H9 (cell line): ENCODE measurements around the gene CCPG1. TPM values are rescaled to one million over a fixed set of nuclear protein-coding genes. Genes with fewer than 3 reads are reported as not detected.

ENCODE experiments used
- DNase-seq: peaks from one replicate; pipeline ENCODE4 v3.0.0-alpha.2; 2017
- H2AFZ ChIP-seq: one replicate; pipeline ENCODE4 v1.6.1; 2013; ENCODE audit warnings: mild to moderate bottlenecking, low read length, control low read depth, moderate library complexity
- H2AK5ac ChIP-seq: 2 replicates; pipeline ENCODE4 v1.6.1; 2013; ENCODE audit warnings: low read length, control low read depth, mixed read lengths; ENCODE audit not compliant: insufficient read length
- H2BK120ac ChIP-seq: one replicate; pipeline ENCODE4 v1.6.1; 2013; ENCODE audit warnings: low read depth, mild to moderate bottlenecking, low read length, control low read depth, inconsistent platforms; ENCODE audit not compliant: poor library complexity, severe bottlenecking
- H2BK12ac ChIP-seq: 2 replicates; pipeline ENCODE4 v1.6.1; 2013; ENCODE audit warnings: low read length, control low read depth, mixed read lengths, low read depth; ENCODE audit not compliant: insufficient read length
- H2BK15ac ChIP-seq: 2 replicates; pipeline ENCODE4 v1.6.1; 2013; ENCODE audit warnings: low read depth, low read length, control low read depth
- H2BK20ac ChIP-seq: one replicate; pipeline ENCODE4 v1.6.1; 2013; ENCODE audit warnings: low read depth, mild to moderate bottlenecking, low read length, control low read depth, inconsistent platforms; ENCODE audit not compliant: poor library complexity, severe bottlenecking
- H2BK5ac ChIP-seq: 2 replicates; pipeline ENCODE4 v1.6.1; 2013; ENCODE audit warnings: low read length, control low read depth, mixed read lengths; ENCODE audit not compliant: insufficient read length
- H3K14ac ChIP-seq: 2 replicates; pipeline ENCODE4 v1.6.1; 2013; ENCODE audit warnings: low read length, control low read depth; ENCODE audit not compliant: insufficient read depth
- H3K18ac ChIP-seq: 2 replicates; pipeline ENCODE4 v1.6.1; 2013; ENCODE audit warnings: low read depth, mild to moderate bottlenecking, mixed read lengths, low read length, control low read depth; ENCODE audit not compliant: insufficient read length
- H3K23ac ChIP-seq: 2 replicates; pipeline ENCODE4 v1.6.1; 2013; ENCODE audit warnings: low read length, control low read depth, mixed read lengths, low read depth; ENCODE audit not compliant: insufficient read length
- H3K23me2 ChIP-seq: 2 replicates; pipeline ENCODE4 v1.6.1; 2013; ENCODE audit warnings: low read depth, mild to moderate bottlenecking, mixed read lengths, low read length, control low read depth; ENCODE audit not compliant: insufficient read length, poor library complexity, severe bottlenecking
- H3K27ac ChIP-seq: 2 replicates; pipeline ENCODE4 v1.5.1; 2013; ENCODE audit warnings: low read length, control low read depth, mixed read lengths, low read depth; ENCODE audit not compliant: insufficient read length
- H3K27me3 ChIP-seq: 2 replicates; pipeline ENCODE4 v1.6.1; 2013; ENCODE audit warnings: low read length, control low read depth, inconsistent platforms; ENCODE audit not compliant: insufficient read depth
- H3K4ac ChIP-seq: 2 replicates; pipeline ENCODE4 v1.6.1; 2013; ENCODE audit warnings: low read depth, mild to moderate bottlenecking, control low read depth, inconsistent platforms, low read length, moderate library complexity
- H3K4me1 ChIP-seq: 2 replicates; pipeline ENCODE4 v1.6.1; 2013; ENCODE audit warnings: low read length, control low read depth, inconsistent platforms; ENCODE audit not compliant: insufficient read depth
- H3K4me2 ChIP-seq: 2 replicates; pipeline ENCODE4 v1.6.1; 2013; ENCODE audit warnings: low read length, control low read depth, mixed read lengths; ENCODE audit not compliant: insufficient read length, insufficient read depth
- H3K56ac ChIP-seq: 2 replicates; pipeline ENCODE4 v1.6.1; 2013; ENCODE audit warnings: low read depth, mild to moderate bottlenecking, mixed read lengths, low read length, control low read depth; ENCODE audit not compliant: insufficient read length
- H3K79me1 ChIP-seq: 2 replicates; pipeline ENCODE4 v1.6.1; 2013; ENCODE audit warnings: low read depth, mild to moderate bottlenecking, moderate library complexity, low read length, control low read depth, inconsistent platforms; ENCODE audit not compliant: insufficient read depth, poor library complexity, severe bottlenecking
- H3K79me2 ChIP-seq: 2 replicates; pipeline ENCODE4 v1.6.1; 2013; ENCODE audit warnings: low read length, control low read depth, inconsistent platforms; ENCODE audit not compliant: insufficient read depth
- H3K9ac ChIP-seq: 2 replicates; pipeline ENCODE4 v1.6.1; 2013; ENCODE audit warnings: low read length, control low read depth, mixed read lengths; ENCODE audit not compliant: insufficient read length; ENCODE audit errors: extremely low read depth
- H3K9me3 ChIP-seq: one replicate; pipeline ENCODE4 v1.6.1; 2013; ENCODE audit warnings: low read depth, low read length, inconsistent platforms; ENCODE audit not compliant: control insufficient read depth
- H3T11ph ChIP-seq: one replicate; pipeline ENCODE4 v1.6.1; 2013; ENCODE audit warnings: mild to moderate bottlenecking, low read length, control low read depth, inconsistent platforms
- H4K20me1 ChIP-seq: one replicate; pipeline ENCODE4 v1.6.1; 2013; ENCODE audit not compliant: control insufficient read depth, insufficient read length, insufficient read depth
- H4K5ac ChIP-seq: 2 replicates; pipeline ENCODE4 v1.6.1; 2013; ENCODE audit warnings: low read depth, mild to moderate bottlenecking, mixed read lengths, low read length, control low read depth; ENCODE audit not compliant: insufficient read length
- H4K8ac ChIP-seq: replicated peaks from 2 replicates; pipeline ENCODE4 v1.6.1; 2013; ENCODE audit warnings: low read length, control low read depth, mixed read lengths, low read depth; ENCODE audit not compliant: insufficient read length
- H4K91ac ChIP-seq: 2 replicates; pipeline ENCODE4 v1.6.1; 2013; ENCODE audit warnings: low read depth, mild to moderate bottlenecking, moderate library complexity, mixed read lengths, low read length, control low read depth; ENCODE audit not compliant: insufficient read length
- H3K27ac Mint-ChIP-seq, 3 experiments: 2 replicates in 2 of 3; 3 replicates in 1 of 3; pipeline ENCODE4 v1.8.0; 2020 to 2021; ENCODE audit warnings: mixed read lengths in 3 of 3, mild to moderate bottlenecking in 1 of 3, moderate library complexity in 1 of 3
- H3K27me3 Mint-ChIP-seq: 2 replicates; pipeline ENCODE4 v1.8.0; 2021; ENCODE audit warnings: low read depth, mild to moderate bottlenecking, moderate library complexity, mixed read lengths
- H3K36me3 Mint-ChIP-seq, 3 experiments: 2 replicates in 2 of 3; 3 replicates in 1 of 3; pipeline ENCODE4 v1.8.0; 2020 to 2021; ENCODE audit warnings: low read depth in 3 of 3, mixed read lengths in 3 of 3; ENCODE audit not compliant: insufficient read depth in 1 of 3
- H3K4me1 Mint-ChIP-seq, 2 experiments: 2 replicates each; pipeline ENCODE4 v1.8.0; 2020; ENCODE audit warnings: mixed read lengths in 2 of 2
- H3K4me3 Mint-ChIP-seq, 2 experiments: 2 replicates in 1 of 2; 3 replicates in 1 of 2; pipeline ENCODE4 v1.8.0; 2020 to 2021; ENCODE audit warnings: mild to moderate bottlenecking in 2 of 2, mixed read lengths in 2 of 2, moderate library complexity in 1 of 2
- H3K9me3 Mint-ChIP-seq, 2 experiments: 2 replicates in 1 of 2; 3 replicates in 1 of 2; pipeline ENCODE4 v1.8.0; 2020; ENCODE audit warnings: mild to moderate bottlenecking in 2 of 2, mixed read lengths in 2 of 2, moderate library complexity in 1 of 2
- CTCF ChIP-seq: fragments of 200-600 bp; sonication (generic); conservative IDR thresholded peaks from 3 replicates; pipeline ENCODE4 v1.8.0; 2021; ENCODE audit warnings: antibody characterized with exemption, mild to moderate bottlenecking
- WGBS: extraction: QIAGEN DNeasy Blood & Tissue Kit; methylation state at CpG from one replicate; pipeline ENCODE4 v1.1.7; 2013; ENCODE audit warnings: missing lambda C conversion rate, low lambda C conversion rate, mixed read lengths; ENCODE audit not compliant: insufficient read length; ENCODE audit errors: extremely low coverage; 5-methylcytosine and 5-hydroxymethylcytosine counted together
- total RNA-seq: library from RNA; stranded (reverse); gene quantifications from 2 replicates; pipeline ENCODE4 v1.2.1, GENCODE V29; 2021

The CCPG1 gene
- total RNA-seq, 1 experiment from 2014 or later, result 9.0 TPM

GRCh38 chr15:55372701-55373440 lies 35.3 kb downstream of the CCPG1 start:
- Mint-ChIP-seq H3K4me3 (no peak overlapping the region), H3K4me1 (no peaks in the 10 kb centered on the region), H3K27me3 (no peaks in the 10 kb centered on the region), H3K9me3 (no peaks in the 10 kb centered on the region), H3K27ac (peak overlapping the region in 1 of 3 experiments; percentile 16; a peak in 2 of 7 replicates), H3K36me3 (no peaks in the 10 kb centered on the region; a peak in 1 of 7 replicates)
- no peak for DNase-seq
- Histone ChIP-seq H3K18ac (no peak overlapping the region), H3K23me2 (no peaks in the 10 kb centered on the region), H2BK20ac (no peak overlapping the region), H3K9ac (no peak overlapping the region), H3T11ph (no peak overlapping the region), H3K27ac (no peak overlapping the region), H3K4me2 (no peak overlapping the region), H2AK5ac (no peak overlapping the region), H3K9me3 (no peaks in the 10 kb centered on the region), H2BK120ac (no peak overlapping the region), H3K27me3 (no peaks in the 10 kb centered on the region), H2AFZ (no peak overlapping the region), H3K79me2 (no peaks in the 10 kb centered on the region), H3K4me1 (no peaks in the 10 kb centered on the region), H4K91ac (no peak overlapping the region), H2BK15ac (no peak overlapping the region), H4K8ac (no peak overlapping the region), H2BK5ac (no peak overlapping the region), H3K4ac (no peak overlapping the region), H4K5ac (no peak overlapping the region), H3K56ac (no peak overlapping the region), H3K23ac (no peak overlapping the region), H3K79me1 (no peaks in the 10 kb centered on the region), H4K20me1 (no peaks in the 10 kb centered on the region), H3K14ac (no peak overlapping the region), H2BK12ac (no peak overlapping the region)
- WGBS, result no CpG with 5 or more reads among the region's 3 CpGs
- no peak for TF ChIP-seq CTCF
